GM23338 (cell line): ENCODE data around the gene PDE3B. TPM values are rescaled to one million over a fixed set of nuclear protein-coding genes. Genes with fewer than 3 reads are reported as not detected.

Source experiments
- ATAC-seq: fragments of 200-7000 bp; cut with Tn5 transposase; 3 replicates; pipeline ENCODE4 v1.9.1; 2020
- DNase-seq: peaks from one replicate; pipeline ENCODE4 v3.0.0-alpha.2; 2015; ENCODE audit warnings: low spot score
- H2AFZ ChIP-seq: fragments of 200-600 bp; sonication (generic); 2 replicates; pipeline ENCODE4 v1.8.0; 2016; ENCODE audit warnings: antibody characterized with exemption, mild to moderate bottlenecking, moderate library complexity
- H3F3A ChIP-seq: fragments of 200-600 bp; sonication (generic); replicated peaks from 2 replicates; pipeline ENCODE4 v1.8.0; 2017; ENCODE audit warnings: antibody characterized with exemption, mixed run types, low read depth
- H3K27ac ChIP-seq: fragments of 200-600 bp; sonication (generic); 2 replicates; pipeline ENCODE4 v1.6.1; 2016; ENCODE audit warnings: low read depth
- H3K27me3 ChIP-seq: fragments of 200-600 bp; sonication (generic); 2 replicates; pipeline ENCODE4 v1.8.0; 2016; ENCODE audit warnings: mild to moderate bottlenecking, mixed run types, moderate library complexity; ENCODE audit not compliant: insufficient read depth
- H3K36me3 ChIP-seq: fragments of 200-600 bp; sonication (generic); 2 replicates; pipeline ENCODE4 v1.8.0; 2016; ENCODE audit warnings: mild to moderate bottlenecking; ENCODE audit not compliant: insufficient read depth
- H3K4me1 ChIP-seq: fragments of 200-600 bp; sonication (generic); 2 replicates; pipeline ENCODE4 v1.8.0; 2016; ENCODE audit warnings: mild to moderate bottlenecking, moderate library complexity; ENCODE audit not compliant: insufficient read depth
- H3K4me2 ChIP-seq: fragments of 200-600 bp; sonication (generic); 2 replicates; pipeline ENCODE4 v1.7.1; 2017; ENCODE audit warnings: mixed run types
- H3K4me3 ChIP-seq: fragments of 200-600 bp; sonication (generic); 2 replicates; pipeline ENCODE4 v1.6.1; 2016; ENCODE audit warnings: mixed run types
- H3K79me2 ChIP-seq: fragments of 200-600 bp; sonication (generic); replicated peaks from 2 replicates; pipeline ENCODE4 v1.8.0; 2017; ENCODE audit warnings: mild to moderate bottlenecking; ENCODE audit not compliant: insufficient read depth
- H3K9me2 ChIP-seq: fragments of 200-600 bp; sonication (generic); 2 replicates; pipeline ENCODE4 v1.8.0; 2017; ENCODE audit not compliant: insufficient read depth
- H4K20me1 ChIP-seq: fragments of 200-600 bp; sonication (generic); replicated peaks from 2 replicates; pipeline ENCODE4 v1.8.0; 2017; ENCODE audit warnings: mild to moderate bottlenecking; ENCODE audit not compliant: insufficient read depth
- H3K27ac Mint-ChIP-seq: 2 replicates; pipeline ENCODE4 v1.8.0; 2020; ENCODE audit warnings: inconsistent platforms, mild to moderate bottlenecking, moderate library complexity, mixed read lengths
- H3K27me3 Mint-ChIP-seq: 3 replicates; pipeline ENCODE4 v1.8.0; 2022; ENCODE audit warnings: low read depth, mild to moderate bottlenecking, moderate library complexity, mixed read lengths, inconsistent platforms; ENCODE audit not compliant: insufficient read depth, poor library complexity
- H3K36me3 Mint-ChIP-seq: 3 replicates; pipeline ENCODE4 v1.8.0; 2021; ENCODE audit warnings: low read depth, mild to moderate bottlenecking, inconsistent platforms, moderate library complexity, mixed read lengths
- H3K4me1 Mint-ChIP-seq: 3 replicates; pipeline ENCODE4 v1.8.0; 2020; ENCODE audit warnings: mild to moderate bottlenecking, inconsistent platforms, mixed read lengths
- H3K4me3 Mint-ChIP-seq: 3 replicates; pipeline ENCODE4 v1.8.0; 2021; ENCODE audit warnings: moderate library complexity, mild to moderate bottlenecking, inconsistent platforms, mixed read lengths
- H3K9me3 Mint-ChIP-seq: 3 replicates; pipeline ENCODE4 v1.8.0; 2020; ENCODE audit warnings: moderate library complexity, mild to moderate bottlenecking, inconsistent platforms, mixed read lengths
- CREB1 ChIP-seq: fragments of 250-450 bp; sonication (Bioruptor Pico); IDR thresholded peaks from 2 replicates; pipeline ENCODE4 v1.5.0; 2020; ENCODE audit warnings: low read depth, mild to moderate bottlenecking, moderate library complexity
- CTCF ChIP-seq, 2 experiments: fragments of 200-600 bp in 1 of 2; sonication (generic) in 1 of 2; conservative IDR thresholded peaks; 2 replicates each; pipeline versions ENCODE4 v1.5.1 to v1.6.1; 2016 to 2017; ENCODE audit warnings: antibody characterized with exemption in 2 of 2, low read depth in 2 of 2, mild to moderate bottlenecking in 2 of 2, moderate library complexity in 1 of 2
- ETS1 ChIP-seq: IDR thresholded peaks from 2 replicates; pipeline ENCODE4 v1.6.1; 2016; ENCODE audit warnings: antibody characterized with exemption
- EZH2 ChIP-seq: fragments of 200-600 bp; sonication (generic); IDR thresholded peaks from one replicate; pipeline ENCODE4 v1.8.0; 2017; ENCODE audit warnings: antibody characterized with exemption, mild to moderate bottlenecking, low read depth; ENCODE audit not compliant: unreplicated experiment
- JUNB ChIP-seq: IDR thresholded peaks from one replicate; pipeline ENCODE4 v1.6.1; 2016; ENCODE audit warnings: antibody characterized with exemption; ENCODE audit not compliant: unreplicated experiment
- NANOG ChIP-seq: IDR thresholded peaks from 2 replicates; pipeline ENCODE4 v1.6.1; 2016; ENCODE audit warnings: antibody characterized with exemption, borderline replicate concordance
- REST ChIP-seq: IDR thresholded peaks from one replicate; pipeline ENCODE4 v1.6.1; 2018; ENCODE audit warnings: antibody characterized with exemption; ENCODE audit not compliant: unreplicated experiment
- ZNF114 ChIP-seq: fragments of 250-450 bp; sonication (Bioruptor Pico); IDR thresholded peaks from 2 replicates; pipeline ENCODE4 v1.5.0; 2020; ENCODE audit warnings: mild to moderate bottlenecking, moderate library complexity
- ZNF331 ChIP-seq: fragments of 250-450 bp; sonication (Bioruptor Pico); IDR thresholded peaks from 2 replicates; pipeline ENCODE4 v1.5.0; 2020; ENCODE audit warnings: low read depth, mild to moderate bottlenecking, moderate library complexity
- ZNF462 ChIP-seq: fragments of 250-450 bp; sonication (Bioruptor Pico); IDR thresholded peaks from 2 replicates; pipeline ENCODE4 v1.5.0; 2020; ENCODE audit warnings: mild to moderate bottlenecking, moderate library complexity
- polyA plus RNA-seq: library from polyadenylated mRNA; unstranded; fragments of >200 nt; fragmentation: Nextera tagmentation; extraction: Ambion mirVana; gene quantifications from 2 replicates; pipeline ENCODE4 v1.2.1, GENCODE V29; 2016
- total RNA-seq: library from RNA; depleted of rRNA; stranded (reverse); fragments of >200 nt; shearing (Covaris generic); gene quantifications from 2 replicates; pipeline ENCODE4 v1.2.3, GENCODE V29; 2014

The PDE3B gene
- total and polyA plus RNA-seq, 2 experiments from 2014 or later = 4.3 to 21.3 TPM

- Histone ChIP-seq H3K36me3 (no peaks in the 10 kb centered on the region), H3K27me3 (no peaks in the 10 kb centered on the region), H3F3A (no peaks in the 10 kb centered on the region), H3K27ac (no peak overlapping the region), H3K4me3 (no peak overlapping the region), H4K20me1 (no peaks in the 10 kb centered on the region), H3K79me2 (no peaks in the 10 kb centered on the region), H3K9me2 (no peaks in the 10 kb centered on the region; the same call in 1 of the 2 replicates), H3K4me1 (no peaks in the 10 kb centered on the region), H2AFZ (no peak overlapping the region), H3K4me2 (no peak overlapping the region)
- ATAC-seq = no peak; the same call in 2 of the 3 replicates
- Mint-ChIP-seq H3K9me3 (0 out of 3 replicates have a peak, but pooled peaks cover 7% of the 10 kb centered on the region), H3K4me1 (no peaks in the 10 kb centered on the region), H3K27ac (no peak overlapping the region), H3K36me3 (peaks cover 12% of the 10 kb centered on the region; the same call in 2 of the 3 replicates), H3K27me3 (no peaks in the 10 kb centered on the region), H3K4me3 (no peak overlapping the region)
- TF ChIP-seq JUNB (no peak), EZH2 (no peak), CREB1 (CRISPR knock-in tag) (no peak), ZNF114 (CRISPR knock-in tag) (no peak), ETS1 (no peak), ZNF462 (CRISPR knock-in tag) (no peak), ZNF331 (CRISPR knock-in tag) (no peak), REST (no peak), NANOG (no peak), CTCF (conservative IDR thresholded peaks at IDR 0.05; ENCODE audit: low read depth in 2 of 2) (no peak)
- DNase-seq = peak; percentile 53
These were observed 169.2 kb downstream of the PDE3B start for GRCh38 chr11:14812757-14813156.
